MM.1S (cell line): ENCODE data around the gene LILRA1.

Experiments
- EZH2 ChIP-seq: fragments of 300-600 bp; sonication (generic); optimal IDR thresholded peaks from 2 replicates; pipeline ENCODE3; 2017; ENCODE audit warnings: low read depth, mild to moderate bottlenecking, antibody characterized with exemption, low read length, mixed read lengths
- EZH2phosphoT487 ChIP-seq: fragments of 300-600 bp; sonication (generic); IDR thresholded peaks from 2 replicates; pipeline ENCODE4 v1.6.1; 2018; ENCODE audit warnings: antibody characterized with exemption, low read length
- TF ChIP-seq, protein P1 (sequence below): fragments of 300-600 bp; sonication (generic); IDR thresholded peaks from 2 replicates; pipeline ENCODE4 v1.5.1; 2016; ENCODE audit warnings: antibody characterized with exemption, low read length, mixed read lengths

DNA sequence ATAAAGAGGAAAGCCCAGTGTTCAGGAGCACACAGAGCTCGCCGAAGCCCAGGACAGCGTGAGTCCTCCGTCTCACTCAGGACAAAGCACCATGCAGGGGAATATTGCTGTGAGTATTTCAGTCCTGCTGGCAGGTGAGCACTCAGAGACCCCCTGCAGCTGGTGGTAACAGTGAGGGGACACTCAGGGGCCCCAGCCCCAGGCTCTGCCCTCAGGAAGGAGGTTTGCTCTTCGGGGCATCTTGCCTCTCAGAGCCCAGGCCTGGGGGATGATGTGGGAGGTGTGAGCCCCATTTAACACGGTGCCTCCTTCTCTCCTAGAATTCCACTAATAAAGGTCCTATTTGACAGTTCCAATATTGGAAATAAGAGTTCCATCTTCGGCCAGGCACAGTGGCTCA is 14.8 kb downstream of the LILRA1 start:
- TF ChIP-seq, protein P1, sequence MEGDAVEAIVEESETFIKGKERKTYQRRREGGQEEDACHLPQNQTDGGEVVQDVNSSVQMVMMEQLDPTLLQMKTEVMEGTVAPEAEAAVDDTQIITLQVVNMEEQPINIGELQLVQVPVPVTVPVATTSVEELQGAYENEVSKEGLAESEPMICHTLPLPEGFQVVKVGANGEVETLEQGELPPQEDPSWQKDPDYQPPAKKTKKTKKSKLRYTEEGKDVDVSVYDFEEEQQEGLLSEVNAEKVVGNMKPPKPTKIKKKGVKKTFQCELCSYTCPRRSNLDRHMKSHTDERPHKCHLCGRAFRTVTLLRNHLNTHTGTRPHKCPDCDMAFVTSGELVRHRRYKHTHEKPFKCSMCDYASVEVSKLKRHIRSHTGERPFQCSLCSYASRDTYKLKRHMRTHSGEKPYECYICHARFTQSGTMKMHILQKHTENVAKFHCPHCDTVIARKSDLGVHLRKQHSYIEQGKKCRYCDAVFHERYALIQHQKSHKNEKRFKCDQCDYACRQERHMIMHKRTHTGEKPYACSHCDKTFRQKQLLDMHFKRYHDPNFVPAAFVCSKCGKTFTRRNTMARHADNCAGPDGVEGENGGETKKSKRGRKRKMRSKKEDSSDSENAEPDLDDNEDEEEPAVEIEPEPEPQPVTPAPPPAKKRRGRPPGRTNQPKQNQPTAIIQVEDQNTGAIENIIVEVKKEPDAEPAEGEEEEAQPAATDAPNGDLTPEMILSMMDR = no peak
- TF ChIP-seq EZH2 (no peak), EZH2phosphoT487 (no peak)
